Loucy (cell line): ENCODE results near the gene TEAD4.

ENCODE experiments used
- H2AFZ ChIP-seq: fragments of 200-600 bp; sonication (generic); 2 replicates; pipeline ENCODE4 v1.6.0; 2016; ENCODE audit warnings: antibody characterized with exemption, mild to moderate bottlenecking, low read length, moderate library complexity
- H3F3A ChIP-seq: fragments of 200-600 bp; 2 replicates; pipeline ENCODE4 v1.6.0; 2016; ENCODE audit warnings: antibody characterized with exemption, low read depth, mild to moderate bottlenecking
- H3K27me3 ChIP-seq: fragments of 200-600 bp; sonication (generic); 2 replicates; pipeline ENCODE4 v1.6.1; 2014; ENCODE audit warnings: low read length, mild to moderate bottlenecking; ENCODE audit not compliant: insufficient read depth, poor library complexity, severe bottlenecking
- H3K36me3 ChIP-seq: fragments of 200-600 bp; sonication (generic); 2 replicates; pipeline ENCODE4 v1.6.1; 2016; ENCODE audit warnings: low read length; ENCODE audit not compliant: insufficient read depth
- H3K4me1 ChIP-seq: fragments of 200-600 bp; sonication (generic); 2 replicates; pipeline ENCODE4 v1.5.1; 2014; ENCODE audit warnings: low read length, mild to moderate bottlenecking; ENCODE audit not compliant: insufficient read depth, poor library complexity, severe bottlenecking
- H3K4me2 ChIP-seq: fragments of 200-600 bp; sonication (generic); 2 replicates; pipeline ENCODE4 v1.6.0; 2014; ENCODE audit warnings: antibody characterized with exemption, low read length, low read depth, mild to moderate bottlenecking; ENCODE audit not compliant: poor library complexity, severe bottlenecking
- H3K4me3 ChIP-seq: fragments of 200-600 bp; sonication (generic); 2 replicates; pipeline ENCODE4 v1.5.1; 2014; ENCODE audit warnings: low read length, mild to moderate bottlenecking, mixed read lengths; ENCODE audit not compliant: poor library complexity, severe bottlenecking
- H3K79me2 ChIP-seq: fragments of 200-600 bp; sonication (generic); 2 replicates; pipeline ENCODE4 v1.6.1; 2014; ENCODE audit warnings: low read length; ENCODE audit not compliant: insufficient read depth
- H3K9ac ChIP-seq: fragments of 200-600 bp; sonication (generic); 2 replicates; pipeline ENCODE4 v1.6.0; 2014; ENCODE audit warnings: mild to moderate bottlenecking, low read depth, low read length, moderate library complexity; ENCODE audit not compliant: poor library complexity, severe bottlenecking
- H3K9me2 ChIP-seq: fragments of 200-600 bp; sonication (generic); replicated peaks from 2 replicates; pipeline ENCODE4 v1.6.1; 2016; ENCODE audit warnings: low read depth, low read length, mixed read lengths
- H3K9me3 ChIP-seq: fragments of 200-600 bp; sonication (generic); 2 replicates; pipeline ENCODE4 v1.6.1; 2014; ENCODE audit warnings: mild to moderate bottlenecking, antibody characterized with exemption, low read length, low read depth; ENCODE audit not compliant: insufficient read depth
- H4K20me1 ChIP-seq: fragments of 200-600 bp; sonication (generic); 2 replicates; pipeline ENCODE4 v1.6.0; 2014; ENCODE audit warnings: antibody characterized with exemption, low read length, mild to moderate bottlenecking; ENCODE audit not compliant: insufficient read depth, poor library complexity, severe bottlenecking
- EZH2phosphoT487 ChIP-seq: fragments of 200-600 bp; IDR thresholded peaks from 2 replicates; pipeline ENCODE4 v1.6.1; 2018; ENCODE audit warnings: antibody characterized with exemption, mild to moderate bottlenecking, moderate library complexity, borderline replicate concordance
- TF ChIP-seq, protein P1 (sequence below): fragments of 200-600 bp; sonication (generic); conservative IDR thresholded peaks from 2 replicates; pipeline ENCODE4 v1.5.1; 2014; ENCODE audit warnings: mild to moderate bottlenecking, antibody characterized with exemption, low read length

TEAD4 gene

DNA sequence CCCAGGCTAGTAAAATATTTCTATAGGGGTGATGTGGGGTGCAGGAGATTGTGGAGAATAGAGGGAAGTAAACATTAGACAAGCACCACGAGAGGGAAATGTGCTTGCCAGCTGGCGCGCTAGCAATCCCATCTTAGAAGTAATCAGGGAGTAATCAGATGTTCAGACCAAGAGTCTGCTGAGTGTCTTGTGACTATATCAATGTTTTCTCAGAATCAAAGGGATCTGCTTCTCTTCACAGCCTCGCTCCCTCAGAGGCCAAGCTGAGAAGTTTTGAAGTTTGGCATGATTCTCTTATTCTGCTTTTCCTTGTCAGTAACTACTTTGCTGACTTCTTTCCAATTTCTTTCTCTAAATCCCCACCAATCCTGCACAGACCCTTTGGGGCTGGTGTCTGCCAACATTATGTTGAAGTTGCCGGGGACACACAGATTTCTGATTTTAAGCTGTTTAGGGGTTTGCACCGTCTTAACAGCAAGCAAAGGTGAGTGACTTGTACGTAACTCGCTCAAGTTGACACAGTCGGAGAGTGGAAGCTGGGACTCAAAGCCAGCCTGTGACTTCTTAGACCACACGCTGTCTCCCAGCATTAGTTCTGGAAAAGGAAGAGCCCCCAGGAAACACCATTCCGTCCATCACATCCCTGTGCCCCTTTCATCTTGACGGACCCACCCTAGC lies 96.0 kb downstream of the TEAD4 start:
- no peak for TF ChIP-seq EZH2phosphoT487
- TF ChIP-seq, protein P1, sequence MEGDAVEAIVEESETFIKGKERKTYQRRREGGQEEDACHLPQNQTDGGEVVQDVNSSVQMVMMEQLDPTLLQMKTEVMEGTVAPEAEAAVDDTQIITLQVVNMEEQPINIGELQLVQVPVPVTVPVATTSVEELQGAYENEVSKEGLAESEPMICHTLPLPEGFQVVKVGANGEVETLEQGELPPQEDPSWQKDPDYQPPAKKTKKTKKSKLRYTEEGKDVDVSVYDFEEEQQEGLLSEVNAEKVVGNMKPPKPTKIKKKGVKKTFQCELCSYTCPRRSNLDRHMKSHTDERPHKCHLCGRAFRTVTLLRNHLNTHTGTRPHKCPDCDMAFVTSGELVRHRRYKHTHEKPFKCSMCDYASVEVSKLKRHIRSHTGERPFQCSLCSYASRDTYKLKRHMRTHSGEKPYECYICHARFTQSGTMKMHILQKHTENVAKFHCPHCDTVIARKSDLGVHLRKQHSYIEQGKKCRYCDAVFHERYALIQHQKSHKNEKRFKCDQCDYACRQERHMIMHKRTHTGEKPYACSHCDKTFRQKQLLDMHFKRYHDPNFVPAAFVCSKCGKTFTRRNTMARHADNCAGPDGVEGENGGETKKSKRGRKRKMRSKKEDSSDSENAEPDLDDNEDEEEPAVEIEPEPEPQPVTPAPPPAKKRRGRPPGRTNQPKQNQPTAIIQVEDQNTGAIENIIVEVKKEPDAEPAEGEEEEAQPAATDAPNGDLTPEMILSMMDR: no peak
- Histone ChIP-seq H3K9me2 (no peaks in the 10 kb centered on the region), H3K79me2 (no peaks in the 10 kb centered on the region), H3K4me2 (no peak overlapping the region), H3K9me3 (no peaks in the 10 kb centered on the region), H3K27me3 (no peaks in the 10 kb centered on the region), H3K36me3 (no peaks in the 10 kb centered on the region), H4K20me1 (no peaks in the 10 kb centered on the region), H3K4me3 (no peak overlapping the region), H3F3A (no peaks in the 10 kb centered on the region), H3K4me1 (no peaks in the 10 kb centered on the region), H2AFZ (no peak overlapping the region), H3K9ac (no peak overlapping the region)

DNA sequence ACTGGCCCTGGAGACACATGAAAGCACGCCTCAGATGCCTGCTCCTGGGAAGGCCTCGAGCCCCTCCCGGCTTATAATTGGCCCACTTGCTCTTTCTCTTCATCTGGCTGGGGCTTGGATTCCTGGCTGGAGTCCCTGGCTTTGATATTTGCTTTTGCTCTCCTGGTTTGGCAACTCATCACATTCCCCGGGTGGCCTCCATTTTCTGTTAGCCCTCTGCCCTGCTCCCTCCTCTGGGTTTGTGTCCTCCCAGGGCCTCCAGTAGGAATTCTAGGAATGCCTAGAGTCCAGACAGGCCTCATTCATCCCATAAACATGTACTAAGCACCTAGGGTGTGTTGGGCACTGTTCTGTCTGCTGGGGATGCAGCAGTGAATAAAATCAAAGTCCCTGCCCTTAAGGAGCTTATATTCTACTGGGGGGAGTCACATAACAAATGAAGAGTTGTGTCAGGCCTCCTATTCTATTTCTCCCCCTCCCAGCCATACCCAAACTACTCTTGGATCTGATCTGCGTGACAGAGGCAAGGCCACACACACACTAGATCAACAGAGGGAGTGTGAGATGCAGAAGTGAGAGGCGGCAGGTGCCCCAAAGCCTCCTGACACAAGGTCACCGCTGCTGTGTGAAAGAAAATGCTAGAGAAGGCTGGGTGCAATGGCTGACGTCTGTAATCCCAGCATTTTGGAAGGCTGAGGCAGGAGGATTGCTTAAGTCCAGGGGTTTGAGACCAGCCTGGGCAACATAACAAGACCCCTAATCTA lies 96.7 kb downstream of the TEAD4 start:
- H3K9me2 ChIP-seq: no peaks in the 10 kb centered on the region
- no peaks in the 10 kb centered on the region for H3K4me1 ChIP-seq
- H3K79me2 ChIP-seq: no peaks in the 10 kb centered on the region
- no peaks in the 10 kb centered on the region for H3K27me3 ChIP-seq
- H3K9ac ChIP-seq: no peak overlapping the region
- no peak overlapping the region for H3K4me3 ChIP-seq
- no peaks in the 10 kb centered on the region for H3F3A ChIP-seq
- H4K20me1 ChIP-seq: no peaks in the 10 kb centered on the region
- no peak overlapping the region for H2AFZ ChIP-seq
- no peak for TF ChIP-seq EZH2phosphoT487
- TF ChIP-seq, protein P1: no peak
- H3K9me3 ChIP-seq: no peaks in the 10 kb centered on the region
- no peak overlapping the region for H3K4me2 ChIP-seq
- H3K36me3 ChIP-seq: no peaks in the 10 kb centered on the region

DNA sequence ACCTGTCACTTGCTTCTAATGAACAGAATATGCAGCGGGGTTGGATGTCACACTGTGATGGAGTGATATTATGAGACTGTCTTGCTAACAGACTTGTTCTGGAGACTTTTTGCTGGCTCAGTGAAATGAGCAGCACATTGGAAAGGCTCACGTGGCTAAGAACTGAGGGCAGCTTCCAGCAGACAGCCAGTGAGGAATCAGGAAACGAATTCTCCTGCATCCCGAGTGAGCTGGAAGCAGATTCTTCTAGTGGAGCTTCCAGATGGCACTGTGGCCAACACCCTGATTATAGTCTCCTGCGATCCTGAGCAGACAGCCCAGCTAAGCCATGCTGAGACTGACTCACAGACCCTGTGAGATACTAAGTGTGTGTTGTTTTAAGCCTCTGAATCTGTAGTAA lies 101.9 kb downstream of the TEAD4 start:
- Histone ChIP-seq H3K9ac (no peak overlapping the region), H3K4me3 (no peak overlapping the region), H3K4me2 (no peak overlapping the region), H3K9me2 (no peaks in the 10 kb centered on the region), H3K9me3 (no peaks in the 10 kb centered on the region), H3K36me3 (no peaks in the 10 kb centered on the region), H3K4me1 (no peaks in the 10 kb centered on the region), H2AFZ (no peak overlapping the region), H3F3A (no peaks in the 10 kb centered on the region), H3K27me3 (no peaks in the 10 kb centered on the region), H4K20me1 (no peaks in the 10 kb centered on the region), H3K79me2 (no peaks in the 10 kb centered on the region)
- TF ChIP-seq, protein P1: no peak
- no peak for TF ChIP-seq EZH2phosphoT487
